Jurkat, Clone E6-1 (cell line): ENCODE data around the gene C3orf52.

ENCODE experiments used
- DNase-seq: peaks from one replicate; pipeline ENCODE4 v3.0.0-alpha.2; 2011; ENCODE audit warnings: low read depth, low spot score
- H3K4me3 ChIP-seq: 2 replicates; pipeline ENCODE4 v1.5.1; 2011; ENCODE audit warnings: mild to moderate bottlenecking, low read length, control low read depth, moderate library complexity

C3orf52 gene

DNA sequence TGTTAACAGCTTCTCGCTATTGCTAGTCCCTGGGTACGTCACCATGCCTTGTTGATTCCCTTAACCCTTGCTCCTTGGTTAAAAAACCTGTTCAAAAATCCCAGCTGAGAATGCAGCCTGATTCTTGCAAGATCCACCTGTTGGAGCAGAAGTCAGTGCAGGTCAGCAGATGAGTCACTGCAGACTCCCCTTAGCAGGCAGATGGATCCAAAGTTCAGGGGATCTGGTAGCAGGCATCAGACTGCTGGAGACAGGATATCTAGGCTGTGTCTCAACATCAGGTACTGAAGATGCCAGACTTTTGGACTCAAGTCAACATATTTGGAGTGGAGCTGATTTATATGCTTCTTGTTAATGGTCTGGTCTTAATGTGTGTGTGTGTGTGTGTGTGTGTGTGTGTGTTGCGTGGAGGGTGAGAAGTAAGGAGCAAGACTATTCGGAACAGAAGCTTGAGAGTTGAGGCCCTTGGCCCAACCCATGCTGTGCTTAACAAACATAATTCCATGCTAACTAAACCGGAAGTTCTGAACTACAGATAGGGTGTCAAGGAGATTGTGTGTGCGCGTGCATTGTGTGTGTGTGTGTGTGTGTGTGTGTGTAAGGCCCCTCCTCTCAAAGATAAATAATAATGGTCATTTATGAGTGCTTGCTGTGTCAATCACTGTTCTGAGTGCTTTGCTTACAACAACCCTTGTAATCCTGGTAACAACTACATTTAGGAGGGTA, 1.0 kb upstream of the C3orf52 start:
- H3K4me3 ChIP-seq: no peak overlapping the region
- DNase-seq: no peak

DNA sequence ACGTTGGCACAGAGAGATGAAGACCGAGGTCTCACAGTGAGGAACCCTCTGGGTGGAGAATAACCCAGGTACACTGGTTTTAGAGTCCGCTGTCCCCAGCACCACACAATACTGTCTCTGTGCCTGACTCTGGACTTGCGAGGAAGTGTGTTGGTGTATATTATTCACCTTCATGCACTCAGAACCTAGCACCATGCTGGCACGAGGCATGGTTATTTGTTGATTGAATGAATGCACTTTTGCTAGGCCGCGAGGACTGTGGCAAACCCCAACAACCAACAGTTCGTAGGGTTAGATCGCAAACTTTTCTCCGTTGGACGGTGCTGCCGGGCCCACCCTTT, 484 bp upstream of the C3orf52 start:
- H3K4me3 ChIP-seq: no peak overlapping the region
- no peak for DNase-seq

GRCh38 chr3:112086875-112087524, 811 bp downstream of the C3orf52 start:
- no peak overlapping the region for H3K4me3 ChIP-seq
- DNase-seq: no peak

DNA sequence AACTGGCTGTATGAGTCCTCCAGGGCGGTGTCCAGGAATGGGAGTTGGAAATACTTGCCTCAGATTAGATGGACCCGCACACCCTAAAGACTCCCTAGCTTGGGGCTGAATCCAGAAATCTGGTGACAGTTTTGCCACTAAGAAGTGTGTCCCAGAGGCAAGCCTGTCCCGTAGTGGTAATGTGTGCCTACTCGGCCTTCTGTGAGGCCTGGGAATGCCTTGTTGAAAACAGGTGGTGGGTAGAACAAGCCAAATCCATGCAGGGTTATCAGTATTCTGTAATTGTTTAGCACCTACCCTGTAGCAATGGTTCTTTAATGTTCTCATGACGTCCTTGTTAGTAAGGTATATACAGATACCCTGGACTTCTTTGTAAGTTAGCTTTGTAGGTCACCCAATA, 1.6 kb downstream of the C3orf52 start:
- DNase-seq: no peak
- H3K4me3 ChIP-seq: no peak overlapping the region

GRCh38 chr3:112088944-112089343, 2.8 kb downstream of the C3orf52 start:
- DNase-seq: no peak
- H3K4me3 ChIP-seq: no peak overlapping the region

DNA sequence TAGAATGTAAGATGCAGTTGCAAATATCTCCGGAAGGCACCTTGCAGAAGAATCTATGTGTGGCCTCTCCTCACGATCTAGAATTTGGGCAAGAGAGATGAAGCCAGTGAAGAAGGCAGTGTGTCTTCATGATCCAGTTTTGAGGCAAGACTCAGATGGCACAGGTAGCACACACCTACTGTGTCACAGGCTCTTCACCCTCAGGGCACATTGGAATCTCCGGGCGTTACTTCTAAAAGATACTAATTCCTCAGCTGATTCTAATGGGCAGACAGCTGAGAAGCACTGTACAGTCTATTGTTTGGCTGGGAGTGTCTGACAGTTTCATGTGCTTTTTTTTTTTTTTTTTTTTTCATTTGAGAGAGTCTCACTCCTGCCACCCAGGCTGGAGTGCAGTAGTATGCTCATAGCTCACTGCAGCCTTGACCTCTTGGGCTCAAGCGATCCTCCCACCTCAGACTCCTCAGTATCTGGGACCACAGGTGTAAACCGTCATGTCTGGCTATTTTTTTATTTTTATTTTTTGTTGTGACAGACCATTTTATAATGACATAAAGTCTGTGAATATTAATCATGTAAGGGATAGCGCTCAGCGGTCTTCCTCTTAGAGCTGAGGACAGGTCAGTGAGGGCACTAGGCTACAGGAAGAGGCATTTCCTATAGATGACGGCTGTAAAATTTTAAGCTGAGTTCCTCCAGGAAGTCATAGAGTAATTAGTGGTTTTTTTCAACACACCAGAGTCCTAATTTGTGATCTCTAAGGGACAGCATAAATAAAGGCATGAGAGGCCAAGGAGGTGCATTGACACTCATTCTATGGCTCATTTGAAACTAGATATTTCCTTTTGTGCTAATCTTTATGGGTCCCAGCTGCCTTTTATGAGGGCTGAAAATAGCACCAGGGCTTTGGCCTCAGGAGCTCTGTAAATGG, 4.0 kb downstream of the C3orf52 start:
- no peak for DNase-seq
- no peak overlapping the region for H3K4me3 ChIP-seq

DNA sequence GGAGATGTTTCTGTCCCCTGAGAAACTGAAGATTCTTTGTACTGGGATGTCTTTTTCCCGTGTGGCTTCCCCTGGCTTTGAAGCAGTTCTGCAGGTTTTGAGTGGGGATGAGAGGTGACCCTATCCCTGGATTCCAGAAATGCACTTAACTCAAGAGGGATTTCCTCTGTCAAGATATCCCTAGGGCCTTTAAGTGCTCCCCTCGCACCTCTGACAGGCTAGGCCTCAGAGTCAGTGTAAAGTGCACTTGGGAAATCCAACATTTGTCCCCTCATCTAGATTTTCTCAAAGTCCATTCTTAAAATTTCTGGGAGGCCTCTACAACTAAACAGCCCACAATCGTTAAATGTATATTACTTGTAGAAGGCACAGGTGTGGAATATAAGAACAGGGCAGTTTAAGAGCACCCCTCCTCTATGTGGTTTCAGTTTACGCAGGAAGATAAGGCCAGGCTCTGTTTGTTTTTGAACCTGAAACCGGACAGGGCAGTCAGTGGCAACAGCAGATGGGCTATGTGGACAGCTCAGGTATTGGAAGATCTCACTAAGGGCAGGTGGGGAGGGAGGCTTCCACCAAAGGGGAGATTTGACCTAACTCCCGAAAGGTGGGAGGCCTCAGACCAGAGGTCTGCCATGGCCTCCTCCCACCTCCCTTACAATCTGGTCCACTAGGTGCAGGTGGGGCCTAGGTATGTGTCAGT, 4.8 kb downstream of the C3orf52 start:
- H3K4me3 ChIP-seq: no peak overlapping the region
- DNase-seq: no peak

GRCh38 chr3:112092496-112093179, 6.4 kb downstream of the C3orf52 start:
- no peak for DNase-seq

GRCh38 chr3:112093180-112093522, 7.0 kb downstream of the C3orf52 start:
- H3K4me3 ChIP-seq: no peak overlapping the region
- no peak for DNase-seq

More at GRCh38 chr3:112092496-112093179, 6.4 kb downstream of the C3orf52 start:
- no peak overlapping the region for H3K4me3 ChIP-seq

DNA sequence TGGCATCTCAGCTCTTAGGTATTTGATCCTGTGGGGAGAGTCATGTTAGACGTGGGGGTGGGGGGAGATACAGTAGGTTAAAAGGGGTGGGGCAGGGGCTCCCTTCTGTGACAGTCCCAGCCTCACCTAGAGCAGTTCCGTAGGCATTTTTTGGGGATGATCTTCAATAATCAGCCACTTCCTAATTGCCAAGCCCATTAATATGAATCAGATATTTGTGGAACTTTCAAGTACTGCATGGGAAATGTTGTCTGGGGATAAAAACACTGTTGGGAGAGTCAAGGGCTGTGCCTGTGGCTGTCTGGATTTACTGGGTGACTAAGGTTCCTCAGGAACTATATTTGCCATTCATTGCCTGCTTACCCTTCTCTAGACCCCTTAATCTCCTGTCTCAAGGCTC, 9.5 kb downstream of the C3orf52 start:
- H3K4me3 ChIP-seq: no peak overlapping the region
- no peak for DNase-seq

DNA sequence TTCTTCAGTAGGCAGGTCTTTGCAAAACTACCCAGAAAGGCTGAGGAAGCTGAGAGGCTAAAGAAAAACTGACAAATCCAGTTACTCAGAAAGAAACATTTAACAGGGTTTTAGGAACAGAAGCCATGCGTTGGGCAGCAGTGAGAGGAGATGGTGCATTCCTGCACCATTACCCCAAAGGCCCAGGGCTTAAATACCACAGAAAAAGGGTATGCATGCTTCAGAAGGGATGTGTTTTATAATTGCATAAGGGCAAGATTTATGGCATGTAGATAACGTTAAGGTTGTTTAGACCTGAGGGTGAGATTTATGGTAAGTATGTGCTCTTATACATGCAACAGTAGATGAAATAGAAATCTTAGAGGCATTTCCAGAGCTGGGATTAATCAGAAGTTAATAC, 10.0 kb downstream of the C3orf52 start:
- DNase-seq: no peak
- no peak overlapping the region for H3K4me3 ChIP-seq

DNA sequence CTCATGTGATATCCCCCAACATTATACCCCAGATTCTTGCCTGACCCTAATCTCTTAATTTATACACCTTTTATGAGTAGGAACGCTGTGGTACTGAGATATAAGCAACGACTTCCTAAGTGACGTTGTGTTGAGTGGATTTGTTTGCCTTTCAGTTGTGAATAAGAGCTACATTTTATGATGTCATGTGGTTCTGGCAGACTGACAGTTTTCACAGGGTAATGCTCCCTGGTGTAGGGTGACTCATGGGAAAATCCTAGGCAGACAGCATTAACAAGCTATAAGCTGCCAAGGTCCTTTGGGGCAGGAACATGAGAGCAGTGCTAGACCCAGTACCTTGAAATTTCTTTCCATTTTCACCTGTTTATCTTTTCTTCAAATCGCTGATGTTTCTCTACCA, 11.2 kb downstream of the C3orf52 start:
- DNase-seq: no peak
- H3K4me3 ChIP-seq: no peak overlapping the region

GRCh38 chr3:112101916-112102315, 15.7 kb downstream of the C3orf52 start:
- DNase-seq: no peak
- H3K4me3 ChIP-seq: no peak overlapping the region

DNA sequence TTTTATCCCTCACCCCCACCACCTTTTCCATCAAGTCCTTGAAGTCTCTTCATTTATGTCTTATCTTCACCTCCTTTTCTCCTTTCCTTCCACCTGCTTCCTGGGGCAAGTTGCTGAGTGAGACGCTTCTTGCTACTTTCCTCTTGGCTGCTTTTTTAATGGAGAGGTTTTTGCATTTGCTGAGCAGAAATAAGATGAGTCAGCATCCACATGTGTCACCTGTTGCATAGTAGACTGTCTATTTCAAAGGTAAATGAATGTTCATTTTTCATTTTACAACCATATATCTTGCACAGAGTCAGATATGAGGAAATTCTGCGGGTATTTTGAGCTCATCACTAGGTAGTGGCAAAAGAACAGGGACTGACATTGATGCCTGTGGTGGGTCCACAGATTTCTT, 18.6 kb downstream of the C3orf52 start:
- H3K4me3 ChIP-seq: no peak overlapping the region
- DNase-seq: no peak

DNA sequence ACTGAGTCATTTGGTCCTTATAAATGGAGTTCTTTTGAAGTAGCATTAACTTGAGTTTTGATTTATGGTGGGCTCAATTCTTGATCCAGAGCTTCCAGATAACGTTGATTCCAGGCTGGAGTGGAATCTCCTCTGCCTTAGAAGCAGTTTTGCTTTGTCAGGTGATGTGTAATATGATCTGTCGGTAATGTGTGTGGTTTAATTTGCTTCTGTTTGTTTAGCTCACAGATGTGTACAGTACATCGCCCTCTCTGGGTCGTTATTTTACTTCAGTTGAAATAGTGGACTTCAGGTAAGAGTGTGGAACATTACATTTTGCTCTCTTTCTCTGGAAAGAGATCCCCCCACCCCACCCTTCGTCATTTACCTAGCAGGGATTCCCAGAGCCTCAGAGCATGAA, 23.1 kb downstream of the C3orf52 start:
- no peak overlapping the region for H3K4me3 ChIP-seq
- no peak for DNase-seq

GRCh38 chr3:112111785-112112402, 25.7 kb downstream of the C3orf52 start:
- peak; percentile 84 for DNase-seq
- H3K4me3 ChIP-seq: no peak overlapping the region

DNA sequence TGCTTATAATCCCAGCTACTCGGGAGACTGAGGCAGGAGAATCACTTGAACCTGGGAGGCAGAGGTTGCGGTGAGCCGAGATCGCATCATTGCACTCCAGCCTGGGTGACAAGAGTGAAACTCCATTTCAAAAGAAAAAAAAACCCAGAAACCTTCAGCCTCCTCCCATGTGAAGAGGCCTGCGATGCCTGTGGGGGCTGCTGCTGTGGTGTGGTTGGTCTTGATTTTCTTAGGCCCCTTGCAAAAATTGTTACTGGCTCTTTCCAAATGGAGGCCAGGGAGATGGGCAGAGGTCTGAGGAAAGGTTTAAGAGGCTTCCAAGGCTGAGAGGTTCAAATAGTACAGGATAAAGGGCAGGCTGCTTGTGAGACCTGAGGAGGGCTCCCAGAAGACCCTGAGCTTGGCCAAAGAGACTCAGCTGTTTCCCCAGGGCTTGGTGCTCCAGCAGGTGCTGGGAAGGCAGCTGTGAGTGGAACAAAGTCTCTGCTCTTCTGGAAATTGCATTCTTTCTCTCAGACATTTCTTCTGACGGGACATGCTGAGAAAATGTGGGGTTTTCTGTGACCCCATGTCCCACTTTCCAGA, 28.5 kb downstream of the C3orf52 start:
- H3K4me3 ChIP-seq: no peak overlapping the region
- DNase-seq: no peak

- H3K4me3 ChIP-seq: no peak overlapping the region
- no peak for DNase-seq
Observed at GRCh38 chr3:112115161-112115739, 29.1 kb downstream of the C3orf52 start.
